Activated T-cell treated with anti-CD3 and anti-CD28 coated beads for 1 hour (primary cell): ENCODE data around the gene MYO9B.

ENCODE experiments used
- DNase-seq: peaks from one replicate; pipeline ENCODE4 v3.0.0-alpha.2; 2020; ENCODE audit warnings: low read depth

MYO9B gene

DNA sequence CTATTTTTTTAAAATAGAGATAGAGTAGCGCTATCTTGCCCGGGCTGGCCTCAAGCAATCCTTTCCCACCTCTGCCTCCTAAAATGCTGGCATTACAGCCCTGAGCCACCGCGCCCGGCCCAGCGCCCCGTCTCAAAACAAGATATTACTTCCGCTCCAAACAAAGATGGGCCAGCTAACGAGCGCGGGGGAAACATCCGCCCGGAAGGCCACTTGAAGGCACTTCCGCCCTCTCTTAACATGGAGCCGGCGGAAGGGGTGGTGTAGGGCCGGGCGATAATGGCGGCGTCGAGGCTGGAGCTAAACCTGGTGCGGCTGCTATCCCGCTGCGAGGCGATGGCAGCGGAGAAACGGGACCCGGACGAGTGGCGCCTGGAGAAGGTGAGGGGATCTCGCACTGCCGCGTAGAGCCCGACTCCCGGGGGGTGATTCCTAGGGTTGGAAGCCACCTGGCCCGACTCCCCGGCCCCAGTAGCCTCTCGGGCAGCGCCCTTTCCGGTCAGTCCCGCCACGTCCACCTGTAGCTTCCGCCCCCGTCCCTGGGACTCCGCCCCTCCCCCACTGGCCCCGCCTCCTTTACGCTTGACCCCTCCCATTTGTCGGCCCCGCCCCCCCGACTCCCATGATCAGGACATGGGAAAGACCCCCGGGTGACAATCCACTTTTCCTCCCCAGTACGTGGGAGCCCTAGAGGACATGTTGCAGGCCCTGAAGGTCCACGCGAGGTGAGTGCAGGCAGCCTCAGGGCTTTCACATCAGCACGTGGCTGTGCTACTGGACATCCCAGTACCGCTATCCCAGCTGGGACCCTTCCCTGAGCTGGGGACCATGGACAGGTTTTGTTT is 139.8 kb downstream of the MYO9B start, which contains the start of gene USE1:
TSS of gene USE1 (plus strand) at position 231 of the 845 bp plus-strand sequence. CDS start at position 280, 49 bp downstream.
- peak; percentile 77 for DNase-seq

DNA sequence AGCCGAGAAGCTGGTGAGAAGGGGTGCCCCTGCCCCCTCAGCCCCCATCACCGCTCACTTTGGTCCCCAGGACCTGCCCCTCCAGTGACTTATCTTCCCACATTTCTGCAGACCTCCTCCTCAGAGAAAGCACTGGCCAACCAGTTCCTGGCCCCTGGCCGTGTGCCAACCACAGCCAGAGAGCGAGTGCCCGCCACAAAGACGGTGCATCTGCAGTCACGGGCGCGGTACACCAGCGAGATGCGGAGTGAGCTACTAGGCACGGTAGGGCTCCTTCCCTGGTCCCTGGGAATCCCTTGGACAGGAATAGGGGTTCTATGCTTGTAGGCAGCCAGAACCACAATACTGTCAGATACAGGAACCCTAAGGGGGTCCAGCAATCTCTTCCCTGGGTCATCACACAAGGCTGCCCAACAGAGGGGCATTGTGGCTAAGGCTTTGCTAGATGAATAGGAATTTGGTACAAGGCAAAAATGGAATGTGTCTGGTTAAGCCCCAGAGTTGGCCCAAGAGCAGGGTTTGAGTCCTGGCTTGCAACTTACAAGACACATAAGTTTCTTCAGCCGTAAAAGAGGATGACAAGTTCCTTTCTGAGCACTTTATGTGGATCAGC is 140.6 kb downstream of the MYO9B start:
- no peak for DNase-seq

GRCh38 chr19:17219286-17219685 is 143.7 kb downstream of the MYO9B start:
- DNase-seq: no peak

DNA sequence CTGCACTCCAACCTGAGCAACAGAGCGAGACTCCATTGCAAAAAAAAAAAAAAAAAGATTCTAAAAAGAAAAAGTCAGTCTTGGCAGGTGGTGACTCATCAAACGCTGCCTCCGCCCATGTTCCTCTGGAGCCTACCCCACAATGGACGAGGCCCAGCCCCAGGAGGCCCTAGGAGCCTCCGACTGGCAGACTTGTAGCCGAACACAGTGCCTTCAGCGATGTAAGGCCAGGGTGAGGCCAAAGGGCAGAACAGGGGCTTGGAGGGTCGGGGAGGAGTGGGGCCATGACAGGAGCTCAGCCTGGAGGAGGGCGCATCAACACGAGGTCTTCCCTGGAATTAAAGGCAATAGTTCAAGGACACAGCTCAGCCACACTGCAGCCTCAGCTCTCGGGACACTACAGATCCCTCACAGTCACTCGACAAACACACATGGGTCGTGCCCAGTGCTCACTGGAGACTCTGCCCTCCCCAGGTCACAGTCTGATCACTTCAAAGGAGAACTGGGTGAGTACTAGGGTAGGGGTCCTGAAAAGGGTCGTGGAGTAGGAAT is 144.7 kb downstream of the MYO9B start:
- DNase-seq: no peak

GRCh38 chr19:17225053-17225452 is 149.5 kb downstream of the MYO9B start:
- no peak for DNase-seq

DNA sequence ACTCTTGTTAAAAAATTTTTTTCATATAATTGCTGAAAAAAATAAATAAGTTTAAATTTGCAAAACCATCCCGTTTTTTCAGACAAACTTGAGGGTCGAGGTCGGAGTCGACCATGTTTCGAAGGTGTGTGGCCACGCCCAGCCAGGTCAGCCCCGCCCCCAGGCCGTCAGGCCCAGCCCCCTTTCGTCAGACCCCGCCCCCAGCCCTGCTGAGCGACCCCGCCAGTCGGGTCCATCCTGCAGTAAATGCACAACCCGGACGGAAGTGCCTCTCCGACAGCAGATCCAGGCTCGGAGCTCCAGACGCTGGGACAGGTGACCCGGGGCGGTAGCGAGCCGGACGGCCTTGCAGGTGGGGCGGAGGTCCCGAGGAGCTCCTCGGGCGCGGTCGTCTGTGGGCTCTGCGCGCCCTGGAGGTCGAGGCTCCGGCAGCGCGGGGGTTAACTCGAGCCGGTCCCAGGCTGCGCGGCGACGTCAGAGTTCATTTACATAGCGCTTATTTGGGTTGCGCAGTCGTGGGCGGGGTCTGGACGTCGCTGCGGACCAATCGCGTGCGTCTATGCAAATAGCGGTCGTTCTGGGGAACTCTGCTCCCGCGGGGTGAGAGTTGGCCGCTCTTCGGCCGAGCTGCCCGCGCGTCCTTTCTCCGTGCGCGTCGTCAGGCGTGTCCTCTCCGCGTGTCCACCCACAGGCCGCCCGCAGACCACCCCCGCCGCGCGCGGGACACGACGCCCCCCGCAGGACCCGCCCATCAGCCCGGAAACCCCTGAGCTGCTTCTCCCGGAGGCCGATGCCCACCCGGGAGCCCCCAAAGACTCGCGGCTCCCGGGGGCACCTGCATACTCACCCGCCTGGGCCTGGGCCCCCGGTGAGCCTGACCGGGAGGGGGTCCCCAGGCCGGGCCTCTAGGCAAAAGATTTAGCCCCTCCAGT is 150.7 kb downstream of the MYO9B start, which contains the start of gene OCEL1:
TSS of gene OCEL1 (plus strand) at position 225 of the 932 bp plus-strand sequence. CDS start at position 247, 22 bp downstream.
- DNase-seq: peak; percentile 95

DNA sequence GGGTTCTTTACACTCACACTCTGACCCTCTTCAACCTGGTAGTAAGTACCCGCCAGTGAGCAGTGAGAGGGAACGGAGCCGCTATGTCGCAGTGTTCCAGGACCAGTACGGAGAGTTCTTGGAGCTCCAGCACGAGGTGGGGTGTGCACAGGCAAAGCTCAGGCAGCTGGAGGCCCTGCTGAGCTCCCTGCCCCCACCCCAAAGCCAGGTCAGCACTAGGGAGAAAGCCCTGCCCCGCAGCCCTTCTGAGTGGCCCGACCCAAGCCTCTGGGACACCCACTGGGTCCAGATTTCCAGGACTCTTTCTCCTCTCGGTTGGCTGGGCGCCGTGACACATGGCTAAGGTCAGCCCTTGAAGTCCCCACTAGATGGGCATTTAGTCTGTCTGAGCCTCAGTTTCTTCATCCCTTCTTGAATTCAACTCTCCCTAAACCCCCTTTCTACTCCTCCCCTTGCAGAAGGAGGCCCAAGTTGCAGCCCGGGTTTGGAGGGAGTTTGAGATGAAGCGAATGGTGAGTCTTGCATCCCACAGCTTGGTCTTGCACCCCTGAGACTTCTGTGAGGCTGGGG is 152.3 kb downstream of the MYO9B start:
- no peak for DNase-seq

- no peak for DNase-seq
Observed at GRCh38 chr19:17229890-17230289, 154.3 kb downstream of the MYO9B start.

DNA sequence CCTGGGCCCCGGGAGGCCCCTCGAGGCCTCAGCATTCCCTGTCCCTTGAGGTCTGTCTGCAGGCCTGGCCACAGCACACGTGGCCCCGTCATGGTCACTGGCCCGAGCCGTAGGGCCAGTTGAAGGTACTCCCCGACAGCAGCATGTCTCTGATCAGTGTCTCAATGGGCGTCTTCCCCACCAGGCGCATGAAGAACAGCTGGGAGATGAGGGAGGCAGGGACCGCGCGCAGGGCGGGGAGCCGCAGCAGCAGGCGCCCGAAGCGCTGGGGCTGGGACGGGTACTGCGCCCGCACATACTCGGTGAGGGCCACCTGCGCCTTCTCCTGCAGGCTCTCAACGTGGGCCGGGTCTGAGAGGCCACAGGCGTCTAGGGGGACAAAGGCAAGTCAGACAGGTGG is 156.7 kb downstream of the MYO9B start:
- no peak for DNase-seq

GRCh38 chr19:17234911-17235299 is 159.3 kb downstream of the MYO9B start:
- peak; percentile 40 for DNase-seq

DNA sequence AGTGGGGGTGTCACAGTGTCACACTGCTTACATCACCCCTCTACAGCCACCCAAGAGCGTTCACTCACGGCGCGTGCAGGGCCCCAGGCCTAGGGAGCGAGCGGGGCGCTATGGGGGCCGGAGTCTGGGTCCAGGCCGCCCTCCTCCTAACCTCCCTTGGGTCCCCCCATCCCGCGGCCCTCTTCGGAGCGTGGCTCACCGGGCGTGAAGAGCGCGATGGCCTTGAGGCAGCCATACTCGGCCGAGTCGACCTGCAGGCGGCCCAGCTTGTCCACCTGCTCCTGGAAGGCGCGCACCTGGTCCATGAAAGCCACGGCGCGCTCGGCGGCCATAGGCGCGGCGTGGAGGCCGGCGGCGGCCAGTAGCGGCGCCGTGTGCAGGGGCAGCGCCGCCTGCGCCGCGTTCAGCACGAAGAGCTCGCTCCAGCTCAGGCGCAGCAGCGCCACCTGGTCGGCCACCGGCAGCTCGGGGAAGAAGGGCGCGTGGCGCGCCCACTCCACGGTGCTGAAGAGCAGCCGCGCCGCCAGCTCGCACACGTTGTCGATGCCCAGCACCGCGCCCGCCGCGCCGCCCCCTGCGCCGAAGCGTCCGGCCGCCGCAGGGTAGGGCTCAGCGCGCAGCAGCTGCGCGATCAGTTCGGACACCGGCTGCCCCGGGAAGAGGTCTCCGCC is 159.9 kb downstream of the MYO9B start:
- DNase-seq: peak; percentile 64

DNA sequence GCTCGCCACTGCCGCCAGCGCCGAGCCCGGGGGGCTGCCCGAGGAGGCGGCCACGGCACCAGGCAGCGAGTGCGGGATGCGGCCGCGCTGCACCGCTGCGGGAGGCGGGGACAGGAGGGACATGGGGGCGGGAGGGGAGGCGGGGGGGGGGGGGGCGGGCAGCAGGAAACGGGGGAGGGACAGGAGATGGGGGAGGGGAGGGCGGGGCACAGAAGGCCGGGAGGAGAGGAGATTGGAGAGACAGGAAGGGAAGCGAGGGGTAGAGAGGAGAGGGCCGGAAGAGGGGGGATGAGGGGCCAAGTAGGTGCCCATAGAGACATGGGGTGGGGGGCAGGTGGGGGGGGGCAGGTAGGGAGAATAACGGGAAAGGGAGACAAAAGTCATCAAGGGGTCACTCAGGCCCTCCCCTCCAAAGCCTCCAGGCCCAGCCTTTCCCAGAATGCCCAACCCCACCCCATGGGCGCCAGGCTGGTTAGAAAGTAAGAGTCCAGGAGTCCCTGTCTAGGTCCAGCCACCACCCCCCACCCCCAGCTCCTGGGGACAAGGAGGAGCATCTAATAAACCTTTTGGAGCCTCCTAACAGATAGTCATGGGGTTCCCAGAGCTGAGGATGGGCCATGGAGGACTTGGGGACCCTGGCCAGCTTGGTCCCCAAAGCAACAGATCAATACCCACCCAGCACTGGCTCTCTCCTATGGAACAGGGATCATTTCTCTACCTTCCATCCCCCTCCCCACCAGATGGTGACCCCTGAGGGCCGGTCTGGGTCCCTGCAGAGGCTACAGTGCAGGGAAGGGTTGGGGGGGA is 160.6 kb downstream of the MYO9B start:
- no peak for DNase-seq

DNA sequence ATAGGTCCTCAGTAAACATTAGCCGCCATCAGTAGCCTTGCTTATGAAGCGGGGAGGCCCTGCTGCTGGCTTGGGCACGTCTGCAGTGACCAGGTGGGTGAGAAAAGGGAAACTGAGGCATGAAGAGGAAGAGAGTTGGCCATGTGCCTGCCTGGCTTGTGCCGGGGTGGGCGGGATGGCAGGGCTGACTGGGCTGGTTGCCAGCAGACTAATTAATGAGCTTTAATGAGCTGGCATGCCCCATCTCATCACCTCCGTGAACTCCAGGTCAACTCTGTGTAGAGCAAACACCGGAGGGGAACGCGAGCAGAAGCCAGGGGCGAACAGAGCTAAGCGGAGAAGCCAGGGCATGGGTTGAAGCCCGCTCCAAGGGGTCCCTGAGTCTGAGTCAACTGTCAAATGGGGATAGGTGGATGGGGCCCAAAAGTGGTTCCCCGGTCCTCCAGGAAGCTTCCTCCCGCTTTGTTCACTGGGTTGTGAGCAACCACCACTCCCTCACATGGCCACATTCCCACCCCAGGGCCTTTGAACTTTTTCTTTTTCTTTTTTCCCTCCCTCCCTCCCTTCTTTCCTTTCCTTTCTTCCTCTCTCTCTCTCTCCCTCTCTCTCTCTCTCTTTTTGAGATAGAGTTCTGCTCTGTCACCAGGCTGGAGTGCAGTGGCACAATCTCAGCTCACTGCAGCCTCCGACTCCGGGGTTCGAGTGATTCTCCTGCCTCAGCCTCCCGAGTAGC is 161.4 kb downstream of the MYO9B start:
- DNase-seq: no peak

GRCh38 chr19:17237747-17238706 is 162.4 kb downstream of the MYO9B start:
- DNase-seq: no peak

- DNase-seq: no peak
Observed at GRCh38 chr19:17240062-17240752, 164.6 kb downstream of the MYO9B start.

DNA sequence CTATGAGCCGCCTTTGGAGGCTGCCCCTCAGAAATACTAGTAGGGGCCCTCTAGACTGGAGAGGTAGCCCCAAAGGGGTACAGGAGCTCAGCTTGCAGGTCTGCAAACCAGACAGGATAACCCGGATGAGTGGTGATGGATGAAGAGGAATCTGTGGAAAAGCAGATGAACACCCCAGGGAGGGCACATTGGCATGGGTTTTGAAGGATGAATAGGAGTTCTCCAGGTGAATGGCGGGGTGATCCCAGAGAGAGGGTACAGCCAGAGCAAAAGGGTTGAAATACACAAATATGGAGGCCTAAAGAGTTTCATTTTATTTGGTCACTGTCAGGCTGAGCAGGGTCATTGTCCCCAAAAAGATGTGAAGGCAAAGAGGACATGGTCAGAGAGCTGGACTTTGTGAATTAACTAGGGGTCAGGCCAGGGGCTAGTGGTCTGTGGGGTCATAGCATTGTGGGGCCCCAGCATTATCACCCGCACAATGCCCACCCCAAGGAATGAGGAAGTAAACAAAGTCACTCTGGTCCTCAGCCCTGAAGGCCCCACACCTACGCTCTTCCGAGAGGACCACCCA is 165.3 kb downstream of the MYO9B start:
- no peak for DNase-seq
